ENCODE measurements around the gene SULT1C2. TPM values are rescaled to one million over a fixed set of nuclear protein-coding genes. Genes with fewer than 3 reads are reported as not detected.

The SULT1C2 gene
- total RNA-seq, 4 donors from 2014 or later = 0.28 to 2.4 TPM; not detected in 2

GRCh38 chr2:108309903-108310302, 21.2 kb downstream of the SULT1C2 start:
- no peak for ATAC-seq (ENCODE audit: low FRiP score)
- TF ChIP-seq CTCF (IDR thresholded peaks at IDR 0.05) = no peak
- DNase-seq (ENCODE audit: low spot score) = no peak

- DNase-seq (ENCODE audit: low spot score) (no peak), ATAC-seq (ENCODE audit: low FRiP score) (no peak)
- no peak for TF ChIP-seq CTCF (IDR thresholded peaks at IDR 0.05)
These were observed 26.0 kb downstream of the SULT1C2 start for GRCh38 chr2:108314586-108315296.

DNA sequence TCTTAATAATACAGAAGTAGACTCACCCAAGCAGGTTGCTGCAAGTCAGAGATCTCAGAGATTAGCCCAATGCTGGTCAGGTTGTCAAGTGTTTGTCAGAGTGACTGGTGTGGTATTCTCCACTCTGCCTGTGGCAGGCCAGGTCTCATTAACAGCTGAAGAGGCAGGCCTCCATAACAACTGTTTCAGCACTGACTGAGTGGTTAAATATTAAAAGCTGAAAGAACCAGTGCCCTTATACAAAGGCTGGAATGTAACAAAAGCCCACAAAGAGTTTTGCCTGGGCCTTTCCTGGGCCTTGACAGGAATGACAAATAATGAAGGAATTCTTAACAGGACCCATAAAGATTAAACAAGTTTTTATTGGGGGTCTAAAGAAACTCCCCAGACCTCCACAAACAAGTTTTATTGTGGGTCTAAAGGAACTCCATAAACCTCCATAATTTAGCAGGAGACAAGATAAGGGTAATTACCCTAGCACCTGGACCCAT, 26.8 kb downstream of the SULT1C2 start:
- no peak for ATAC-seq (ENCODE audit: low FRiP score)
- no peak for DNase-seq (ENCODE audit: low spot score)

DNA sequence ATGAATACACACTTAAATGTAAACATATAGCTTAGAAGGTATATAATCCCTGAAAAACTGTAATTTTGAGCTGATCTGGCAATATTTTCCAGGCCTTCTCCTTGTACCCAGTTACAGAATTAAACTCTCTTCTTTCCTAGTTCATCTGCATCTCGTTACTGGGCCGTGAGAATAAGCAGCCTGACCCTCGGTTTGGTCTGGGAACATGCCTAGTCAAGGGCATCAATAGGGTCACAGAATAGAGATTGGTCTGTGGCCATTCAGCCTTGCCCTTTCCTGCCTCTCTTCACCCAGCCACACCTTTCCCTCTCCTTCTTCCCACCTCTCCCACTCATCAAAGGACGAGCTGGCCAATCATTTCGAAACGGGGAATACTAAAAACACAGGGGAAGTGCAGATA, 27.3 kb downstream of the SULT1C2 start:
- ATAC-seq (ENCODE audit: low FRiP score) = no peak
- TF ChIP-seq CTCF (IDR thresholded peaks at IDR 0.05) = no peak

More for the DNA sequence above, 26.8 kb downstream of the SULT1C2 start:
- TF ChIP-seq CTCF (IDR thresholded peaks at IDR 0.05) = no peak

GRCh38 chr2:108316461-108317258, 28.0 kb downstream of the SULT1C2 start:
- ATAC-seq (ENCODE audit: low FRiP score) (peak; percentile 71), DNase-seq (ENCODE audit: low spot score) (no peak)
- no peak for TF ChIP-seq CTCF (IDR thresholded peaks at IDR 0.05)

More for the DNA sequence above, 27.3 kb downstream of the SULT1C2 start:
- DNase-seq (ENCODE audit: low spot score) = no peak

DNA sequence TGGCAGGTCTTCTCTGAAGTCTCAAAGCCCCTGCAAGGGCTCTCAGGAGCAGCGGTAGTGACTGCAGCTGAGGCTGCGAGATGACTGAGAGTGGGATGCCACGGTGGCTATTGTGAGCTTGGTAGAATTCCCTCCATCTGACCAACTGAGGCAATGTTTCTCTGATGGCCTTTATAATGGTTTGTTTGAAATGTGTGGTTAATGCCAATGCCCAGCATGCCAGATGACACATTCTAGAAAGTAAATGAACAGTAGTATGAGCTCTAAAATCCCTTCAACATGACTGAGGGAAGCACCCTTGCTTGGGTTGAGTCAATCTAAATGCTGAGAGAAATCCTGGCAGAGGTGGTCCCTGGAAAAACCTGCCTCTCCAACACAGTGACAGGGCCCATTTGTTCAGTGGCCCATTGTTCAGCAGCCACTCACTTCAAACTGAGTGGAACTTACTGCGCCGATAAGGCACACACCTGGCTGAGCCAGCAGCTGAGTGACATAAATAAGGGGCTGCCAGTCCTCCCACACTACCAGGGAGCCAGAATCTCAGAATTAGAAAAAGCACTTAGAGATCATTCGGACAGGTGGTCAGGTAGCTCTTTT, 31.7 kb downstream of the SULT1C2 start:
- no peak for TF ChIP-seq CTCF (IDR thresholded peaks at IDR 0.05)
- DNase-seq (ENCODE audit: low spot score) = no peak
- no peak for ATAC-seq (ENCODE audit: low FRiP score)

Data from omental fat pad (tissue), 4 donors.